Epithelial cell of esophagus (primary cell): ENCODE results near the gene TTF1.

ENCODE experiments used
- DNase-seq: peaks from one replicate; pipeline ENCODE4 v3.0.0; 2010; ENCODE audit warnings: low read depth
- H3K4me3 ChIP-seq: 2 replicates; pipeline ENCODE4 v1.5.1; 2011; ENCODE audit warnings: mild to moderate bottlenecking, low read length, control low read depth
- CTCF ChIP-seq: IDR thresholded peaks from 2 replicates; pipeline ENCODE4 v1.5.1; 2011; ENCODE audit warnings: low read depth, mild to moderate bottlenecking, low read length, control low read depth, inconsistent platforms; ENCODE audit not compliant: insufficient read depth; ENCODE audit errors: missing control alignments

The TTF1 gene

GRCh38 chr9:132406554-132407122 lies at the start of gene TTF1:
TTF1 (minus strand) TSS chr9:132406840; CDS start chr9:132402821, 4,019 bp downstream.
- H3K4me3 ChIP-seq: peak within 1 kb of the TSS; percentile 91
- peak; percentile 91 for DNase-seq
- TF ChIP-seq CTCF: no peak

GRCh38 chr9:132456241-132456640 lies 49.6 kb upstream of the TTF1 start:
- DNase-seq: no peak
- TF ChIP-seq CTCF: no peak
- no peak overlapping the region for H3K4me3 ChIP-seq

GRCh38 chr9:132451276-132451675 lies 44.6 kb upstream of the TTF1 start:
- no peak overlapping the region for H3K4me3 ChIP-seq
- TF ChIP-seq CTCF: no peak
- no peak for DNase-seq

- no peak for TF ChIP-seq CTCF
- DNase-seq: no peak
- H3K4me3 ChIP-seq: no peak overlapping the region
Measured at GRCh38 chr9:132447902-132448301, 41.3 kb upstream of the TTF1 start.

- H3K4me3 ChIP-seq: no peak overlapping the region
- TF ChIP-seq CTCF: peak; percentile 21
- no peak for DNase-seq
Measured at GRCh38 chr9:132447346-132447745, 40.7 kb upstream of the TTF1 start.

- H3K4me3 ChIP-seq: no peak overlapping the region
- TF ChIP-seq CTCF: no peak
- DNase-seq: no peak
Measured at GRCh38 chr9:132446887-132447286, 40.2 kb upstream of the TTF1 start.

- no peak overlapping the region for H3K4me3 ChIP-seq
- DNase-seq: no peak
- TF ChIP-seq CTCF: no peak
Measured at GRCh38 chr9:132443951-132444607, 37.4 kb upstream of the TTF1 start.
